ENCODE data around the gene ZNF687.
A peak's percentile ranks its signal among the peaks of the same experiment; 100 is the strongest.

ZNF687 gene, protein sequence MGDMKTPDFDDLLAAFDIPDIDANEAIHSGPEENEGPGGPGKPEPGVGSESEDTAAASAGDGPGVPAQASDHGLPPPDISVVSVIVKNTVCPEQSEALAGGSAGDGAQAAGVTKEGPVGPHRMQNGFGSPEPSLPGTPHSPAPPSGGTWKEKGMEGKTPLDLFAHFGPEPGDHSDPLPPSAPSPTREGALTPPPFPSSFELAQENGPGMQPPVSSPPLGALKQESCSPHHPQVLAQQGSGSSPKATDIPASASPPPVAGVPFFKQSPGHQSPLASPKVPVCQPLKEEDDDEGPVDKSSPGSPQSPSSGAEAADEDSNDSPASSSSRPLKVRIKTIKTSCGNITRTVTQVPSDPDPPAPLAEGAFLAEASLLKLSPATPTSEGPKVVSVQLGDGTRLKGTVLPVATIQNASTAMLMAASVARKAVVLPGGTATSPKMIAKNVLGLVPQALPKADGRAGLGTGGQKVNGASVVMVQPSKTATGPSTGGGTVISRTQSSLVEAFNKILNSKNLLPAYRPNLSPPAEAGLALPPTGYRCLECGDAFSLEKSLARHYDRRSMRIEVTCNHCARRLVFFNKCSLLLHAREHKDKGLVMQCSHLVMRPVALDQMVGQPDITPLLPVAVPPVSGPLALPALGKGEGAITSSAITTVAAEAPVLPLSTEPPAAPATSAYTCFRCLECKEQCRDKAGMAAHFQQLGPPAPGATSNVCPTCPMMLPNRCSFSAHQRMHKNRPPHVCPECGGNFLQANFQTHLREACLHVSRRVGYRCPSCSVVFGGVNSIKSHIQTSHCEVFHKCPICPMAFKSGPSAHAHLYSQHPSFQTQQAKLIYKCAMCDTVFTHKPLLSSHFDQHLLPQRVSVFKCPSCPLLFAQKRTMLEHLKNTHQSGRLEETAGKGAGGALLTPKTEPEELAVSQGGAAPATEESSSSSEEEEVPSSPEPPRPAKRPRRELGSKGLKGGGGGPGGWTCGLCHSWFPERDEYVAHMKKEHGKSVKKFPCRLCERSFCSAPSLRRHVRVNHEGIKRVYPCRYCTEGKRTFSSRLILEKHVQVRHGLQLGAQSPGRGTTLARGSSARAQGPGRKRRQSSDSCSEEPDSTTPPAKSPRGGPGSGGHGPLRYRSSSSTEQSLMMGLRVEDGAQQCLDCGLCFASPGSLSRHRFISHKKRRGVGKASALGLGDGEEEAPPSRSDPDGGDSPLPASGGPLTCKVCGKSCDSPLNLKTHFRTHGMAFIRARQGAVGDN

DNA sequence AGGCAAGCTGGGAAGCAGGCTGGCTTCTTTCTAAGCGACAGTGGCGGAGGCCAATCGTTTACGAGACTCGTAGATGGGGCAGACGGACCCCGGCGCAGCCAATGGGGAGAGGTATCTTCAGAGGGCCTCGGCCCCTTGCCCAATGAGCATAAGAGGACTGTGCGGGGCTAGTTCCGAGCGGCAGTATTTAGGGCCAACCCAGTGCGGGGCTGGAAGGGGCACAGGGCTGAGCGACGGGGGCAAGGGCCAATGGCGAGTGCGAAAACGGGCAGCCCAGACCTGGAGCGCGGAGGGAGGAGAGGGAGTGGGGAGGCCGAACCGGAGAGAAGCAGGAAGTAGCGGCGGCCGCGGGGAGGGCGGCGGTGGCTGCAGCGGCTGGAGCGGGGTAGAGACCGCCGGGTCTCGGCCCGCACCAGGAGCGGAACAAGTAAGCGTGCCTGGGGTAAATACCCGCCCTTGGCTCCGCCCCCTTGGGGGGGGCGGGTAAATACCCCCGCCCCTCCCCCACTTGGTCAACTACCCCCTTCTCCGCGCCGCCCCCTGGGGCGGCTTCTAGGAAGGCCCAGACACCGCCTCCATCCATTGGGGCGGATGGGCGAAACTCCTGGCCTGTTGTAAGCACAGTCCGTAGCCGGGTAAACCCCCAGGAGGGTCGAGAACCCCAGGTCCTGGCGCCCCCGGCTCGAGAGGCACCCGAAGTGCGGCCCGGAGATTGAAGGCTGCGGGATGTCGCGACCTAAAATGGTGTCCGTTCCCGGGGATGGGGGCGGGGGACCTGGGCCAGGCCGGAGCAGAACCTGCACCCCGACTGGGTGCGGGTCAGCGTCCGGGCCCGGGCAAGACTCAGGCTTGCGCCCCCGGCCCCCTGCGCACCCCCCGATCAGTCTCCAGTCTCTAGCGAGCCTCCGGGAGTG, at the start of gene ZNF687:
ZNF687 (plus strand) TSS at position 331 of the 914 bp plus-strand sequence. CDS start 3,993 bp downstream, outside the sequence.
- peak; percentile 98 to 100 for DNase-seq

DNA sequence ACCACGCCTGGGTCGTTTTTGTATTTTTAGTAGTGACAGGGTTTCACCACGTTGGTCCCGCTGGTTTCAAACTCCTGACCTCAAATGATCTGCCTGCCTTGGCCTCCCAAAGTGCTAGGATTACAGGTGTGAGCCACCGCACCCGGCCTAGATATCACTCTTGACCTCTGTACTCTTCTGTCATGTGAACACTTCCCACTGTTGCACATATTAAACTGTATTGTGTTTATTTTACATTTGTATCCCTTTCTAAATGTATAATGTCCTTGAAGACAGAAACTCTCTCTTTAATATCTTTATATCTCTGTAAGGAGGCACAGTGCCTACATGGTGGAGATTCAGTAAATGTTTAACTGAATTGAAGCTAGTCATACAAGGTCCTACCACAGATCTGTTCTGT, 46.9 kb upstream of the ZNF687 start:
- DNase-seq = no peak

DNA sequence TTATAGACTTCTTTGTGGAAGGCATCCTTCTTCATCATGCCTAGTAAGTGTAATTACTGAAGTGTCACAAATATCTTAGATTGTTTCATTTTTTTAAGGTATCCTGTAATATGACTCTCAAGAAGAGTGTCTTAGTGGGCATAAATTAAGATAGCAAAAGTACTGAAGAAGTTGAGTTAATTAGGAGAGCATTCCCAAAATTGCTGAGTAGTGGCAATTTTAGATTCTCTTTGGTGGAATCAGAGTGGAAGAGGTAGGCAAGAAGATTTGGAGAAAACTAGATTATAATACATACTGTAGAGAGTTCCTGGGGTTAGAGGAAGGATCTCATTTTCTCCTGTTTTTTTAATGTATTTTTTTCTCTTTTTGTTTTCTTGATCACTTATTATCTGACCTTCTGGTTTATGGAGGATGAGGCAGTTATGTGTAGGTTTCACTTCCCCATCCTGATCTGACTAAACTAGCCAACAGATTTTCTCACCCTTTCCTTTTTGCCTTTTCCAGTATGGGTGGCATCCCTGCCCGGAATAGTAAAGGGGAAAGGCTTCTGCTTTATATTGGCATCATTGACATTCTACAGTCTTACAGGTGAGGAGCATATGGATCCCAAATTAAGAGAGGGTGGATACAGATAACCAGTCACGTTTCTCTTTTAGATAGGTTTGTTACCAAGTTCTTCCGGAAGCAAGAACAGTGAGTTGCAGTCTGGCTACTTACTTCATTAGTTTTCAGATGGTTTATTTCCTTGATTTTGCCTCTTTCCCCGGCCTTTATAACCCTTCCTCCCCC, 44.2 kb upstream of the ZNF687 start:
- DNase-seq = peak; percentile 4 to 42

DNA sequence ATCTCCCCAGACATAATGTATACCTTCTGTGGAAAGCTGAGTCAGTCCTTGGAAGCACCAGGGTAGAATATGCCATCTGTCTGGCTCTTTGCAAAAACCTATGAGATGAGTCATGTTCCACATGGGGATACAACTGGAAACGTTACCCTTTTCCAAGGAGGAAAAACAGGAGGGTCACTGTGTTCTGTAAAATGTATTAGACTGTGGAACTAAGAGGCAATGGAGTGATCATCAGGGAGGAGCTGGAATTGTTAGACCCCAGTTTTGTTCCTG, 43.7 kb upstream of the ZNF687 start:
- no peak for DNase-seq

DNA sequence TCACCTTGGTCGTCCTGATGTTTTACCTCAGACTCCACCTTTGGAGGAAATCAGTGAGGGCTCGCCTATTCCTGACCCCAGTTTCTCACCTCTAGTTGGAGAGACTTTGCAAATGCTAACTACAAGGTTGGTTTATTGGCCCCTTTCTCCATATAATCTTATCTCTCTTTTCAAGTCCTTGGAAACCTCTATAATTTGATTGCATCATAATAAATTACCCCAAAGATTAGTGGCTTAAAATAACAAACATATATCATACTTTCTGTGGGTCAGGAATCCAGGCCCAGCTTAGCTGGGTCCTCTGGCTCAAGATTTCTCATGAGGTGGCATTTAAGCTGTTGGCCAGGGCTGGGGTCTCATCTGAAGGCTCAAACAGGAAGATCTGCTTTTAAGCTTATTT, 39.7 kb upstream of the ZNF687 start:
- no peak for DNase-seq

DNA sequence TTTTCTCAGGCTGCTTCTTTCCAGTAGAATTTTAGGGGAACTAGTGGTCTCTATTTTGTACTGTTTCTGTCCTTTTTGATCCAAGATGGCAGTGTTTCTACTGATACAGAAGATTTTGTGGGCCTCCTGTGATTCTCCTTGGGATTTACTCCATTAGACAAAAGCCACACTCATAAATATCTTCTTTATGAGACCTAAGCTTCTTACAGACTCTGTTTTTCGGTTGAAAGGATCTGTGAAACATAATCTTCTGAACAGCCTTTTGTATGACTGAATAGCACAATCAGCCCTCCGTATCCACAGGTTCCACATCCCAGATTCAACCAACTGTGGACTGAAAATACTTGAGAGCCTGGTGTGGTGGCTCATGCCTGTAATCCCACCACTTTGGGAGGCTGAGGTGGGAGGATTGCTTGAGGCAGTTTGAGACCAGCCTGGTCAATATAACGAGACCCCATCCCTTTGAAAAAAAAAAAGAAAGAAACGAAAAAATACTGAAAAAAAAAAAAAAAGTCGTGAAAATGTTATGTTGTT, 38.3 kb upstream of the ZNF687 start:
- DNase-seq = no peak

DNA sequence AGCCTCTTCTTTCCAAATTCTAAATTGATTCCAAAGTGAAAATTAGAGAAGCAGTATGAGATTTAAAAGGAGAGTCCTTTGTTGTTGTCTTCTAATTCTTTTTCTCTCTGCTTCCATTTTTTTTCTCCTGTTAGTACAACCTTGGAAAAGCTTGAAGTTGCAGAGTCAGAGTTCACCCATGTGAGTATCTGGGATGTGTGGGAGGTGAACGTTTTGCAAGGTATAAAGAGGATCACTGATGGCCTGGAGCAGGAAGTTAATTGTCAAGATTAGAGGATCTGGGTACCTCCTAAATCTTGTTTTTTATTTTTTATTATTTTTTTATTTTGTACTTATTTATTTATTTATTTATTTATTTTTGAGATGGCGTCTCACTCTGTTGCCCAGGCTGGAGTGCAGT, 35.3 kb upstream of the ZNF687 start:
- DNase-seq = peak; percentile 6 to 55

DNA sequence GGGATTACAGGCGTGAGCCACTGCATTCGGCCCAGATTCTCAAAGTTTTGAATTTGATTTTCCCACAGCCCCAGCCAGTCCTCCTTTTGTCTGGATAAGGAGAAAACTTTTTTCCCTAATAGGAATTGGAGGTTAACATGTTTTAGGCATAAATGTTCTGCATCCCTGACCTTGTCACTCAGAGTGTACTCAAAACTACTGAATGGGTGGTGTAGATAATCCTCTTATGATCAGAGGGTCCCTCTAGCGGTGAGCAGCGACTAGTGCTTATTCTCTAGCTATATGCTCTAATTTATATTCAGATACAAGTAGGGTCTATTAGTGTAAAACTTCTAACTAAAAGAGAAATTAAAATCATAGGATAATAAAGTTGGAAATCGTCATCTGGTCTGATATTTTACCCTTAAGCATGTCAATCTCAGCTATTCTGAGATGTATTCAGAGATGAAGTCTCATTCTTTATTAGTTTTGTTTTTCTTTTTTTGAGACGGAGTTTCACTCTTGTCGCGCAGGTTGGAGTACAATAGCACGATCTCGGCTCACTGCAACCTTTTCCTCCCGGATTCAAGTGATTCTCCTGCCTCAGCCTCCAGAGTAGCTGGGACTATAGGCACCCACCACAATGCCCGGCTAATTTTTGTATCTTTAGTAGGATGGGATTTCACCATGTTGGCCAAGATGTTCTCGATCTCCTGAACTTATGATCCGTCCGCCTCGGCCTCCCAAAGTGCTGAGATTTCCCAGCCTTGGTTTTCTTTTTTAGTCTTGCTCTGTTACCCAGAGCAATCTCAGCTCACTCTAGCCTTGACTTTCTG, 30.2 kb upstream of the ZNF687 start:
- DNase-seq = peak; percentile 65 to 73

DNA sequence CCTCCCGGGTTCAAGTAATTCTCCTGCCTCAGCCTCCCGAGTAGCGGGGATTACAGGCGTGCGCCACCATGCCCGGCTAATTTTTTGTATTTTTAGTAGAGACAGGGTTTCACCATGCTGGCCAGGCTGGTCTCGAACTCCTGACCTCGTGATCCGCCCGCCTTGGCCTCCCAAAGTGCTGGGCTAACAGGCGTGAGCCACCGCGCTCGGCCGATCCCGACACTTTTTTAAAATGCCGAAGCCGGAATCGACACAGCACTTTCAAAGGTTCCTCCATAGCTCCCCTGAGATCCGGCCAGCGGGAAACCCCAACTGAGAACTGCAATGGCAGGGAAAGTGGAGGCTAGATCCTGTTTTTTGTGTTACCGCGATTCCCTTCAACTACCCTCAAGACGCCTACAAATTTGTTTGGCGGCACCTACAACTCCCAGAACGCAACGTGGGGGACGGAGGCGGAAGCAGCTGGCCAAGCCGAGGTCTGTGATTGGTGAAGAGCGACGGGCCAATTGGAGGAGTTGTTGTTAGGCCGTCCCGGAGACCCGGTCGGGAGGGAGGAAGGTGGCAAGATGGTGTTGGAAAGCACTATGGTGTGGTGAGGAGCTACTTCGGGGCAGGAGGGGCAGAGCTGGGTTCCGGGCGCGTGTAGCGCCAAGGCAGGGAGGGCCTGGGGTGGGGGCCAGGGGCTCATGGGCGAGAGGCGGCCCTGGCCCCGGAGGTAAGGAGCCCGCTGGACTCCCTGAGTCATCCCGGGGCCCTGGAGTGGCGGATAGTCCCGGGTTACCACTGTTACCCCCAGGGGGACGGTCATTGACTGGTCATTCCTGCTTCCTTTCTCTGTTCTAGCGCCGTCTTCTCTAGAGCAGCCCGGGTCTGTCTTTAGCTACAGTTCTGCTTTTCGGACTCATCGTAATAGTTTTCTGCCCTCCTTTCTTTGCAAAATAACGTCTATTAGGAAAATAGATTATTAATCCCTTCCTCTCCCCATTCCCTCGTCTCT, 27.6 kb upstream of the ZNF687 start, which contains the start of gene PSMD4:
PSMD4 (plus strand) TSS at position 518 of the 997 bp plus-strand sequence; CDS start at position 567, 49 bp downstream.
- DNase-seq = peak; percentile 98 to 99

DNA sequence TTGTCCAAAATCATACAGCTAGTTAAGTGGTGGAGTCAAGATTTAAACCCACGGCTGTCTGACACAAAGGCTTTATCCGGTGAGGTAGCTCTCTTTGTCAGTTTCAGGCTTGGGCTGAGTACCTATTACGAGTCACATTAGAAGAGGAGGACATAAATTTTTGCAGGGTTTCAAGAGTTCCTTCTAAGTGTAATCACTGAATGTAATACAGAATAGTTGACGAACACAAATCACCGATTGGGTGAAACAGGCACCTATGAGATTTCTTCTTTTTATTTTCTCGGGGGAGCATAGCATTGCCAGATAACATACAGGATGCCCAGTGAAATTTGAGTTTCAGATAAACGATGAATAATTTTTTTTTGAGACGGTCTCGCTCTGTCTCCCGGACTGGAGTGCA, 26.7 kb upstream of the ZNF687 start:
- peak in 1 of 2 donors; percentile 12 for DNase-seq

DNA sequence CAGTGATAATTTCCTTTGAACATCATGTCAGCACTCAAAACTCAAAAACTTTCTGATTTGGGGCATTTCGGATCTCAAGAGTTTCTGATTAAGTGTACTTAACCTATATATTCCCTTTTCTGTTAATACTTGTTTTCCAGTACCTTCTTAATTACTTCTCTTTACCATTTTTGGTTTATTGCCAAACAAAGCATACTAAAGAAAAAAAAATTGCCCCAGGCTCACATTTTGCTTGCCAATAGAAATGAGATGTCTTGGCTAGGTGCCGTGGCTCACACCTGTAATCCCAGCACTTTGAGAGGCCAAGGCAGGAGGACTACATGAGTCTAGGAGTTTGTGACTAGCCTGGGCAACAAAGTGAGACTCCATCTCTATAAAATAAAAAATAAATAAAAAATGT, 22.7 kb upstream of the ZNF687 start:
- DNase-seq = no peak

DNA sequence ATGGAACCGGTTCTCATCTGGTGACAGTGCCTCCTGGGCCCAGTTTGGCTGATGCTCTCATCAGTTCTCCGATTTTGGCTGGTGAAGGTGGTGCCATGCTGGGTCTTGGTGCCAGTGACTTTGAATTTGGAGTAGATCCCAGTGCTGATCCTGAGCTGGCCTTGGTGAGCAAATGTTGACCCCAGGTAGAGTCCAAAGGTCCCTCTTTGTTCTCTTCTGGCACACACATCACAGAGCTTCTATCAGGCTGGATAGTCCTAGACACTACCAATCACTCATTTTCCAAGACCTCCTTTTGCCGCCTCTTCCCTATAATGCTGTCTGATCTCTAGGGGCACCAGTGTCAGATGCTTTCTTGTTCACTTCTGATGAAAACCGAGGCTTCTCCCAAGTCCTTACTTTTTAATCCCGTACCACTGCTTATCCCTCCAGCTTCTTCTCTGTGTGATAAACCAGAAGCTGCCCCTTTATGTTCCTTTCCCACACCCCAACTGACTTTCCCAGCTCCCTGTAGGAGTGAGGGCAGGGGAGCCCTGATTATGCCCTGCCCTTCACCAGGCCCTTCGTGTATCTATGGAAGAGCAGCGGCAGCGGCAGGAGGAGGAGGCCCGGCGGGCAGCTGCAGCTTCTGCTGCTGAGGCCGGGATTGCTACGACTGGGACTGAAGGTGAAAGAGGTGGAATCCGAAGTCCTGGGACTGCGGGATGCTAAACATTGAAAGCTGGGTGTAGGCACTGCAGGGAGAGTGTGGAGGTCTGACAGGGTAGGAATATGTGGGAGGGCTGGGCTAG, 16.5 kb upstream of the ZNF687 start:
- DNase-seq = no peak

DNA sequence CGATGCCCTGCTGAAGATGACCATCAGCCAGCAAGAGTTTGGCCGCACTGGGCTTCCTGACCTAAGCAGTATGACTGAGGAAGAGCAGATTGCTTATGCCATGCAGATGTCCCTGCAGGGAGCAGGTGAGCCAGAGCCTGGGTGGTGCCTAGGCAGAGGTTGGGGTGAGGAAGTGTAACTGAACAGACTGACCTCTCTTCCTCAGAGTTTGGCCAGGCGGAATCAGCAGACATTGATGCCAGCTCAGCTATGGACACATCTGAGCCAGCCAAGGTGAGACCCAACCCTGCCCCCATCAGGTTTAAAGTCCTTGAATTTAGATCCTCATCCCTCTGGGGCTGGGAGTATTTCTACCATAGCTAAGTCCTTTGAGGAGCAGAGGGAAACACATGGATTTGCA, 15.8 kb upstream of the ZNF687 start:
- no peak for DNase-seq

DNA sequence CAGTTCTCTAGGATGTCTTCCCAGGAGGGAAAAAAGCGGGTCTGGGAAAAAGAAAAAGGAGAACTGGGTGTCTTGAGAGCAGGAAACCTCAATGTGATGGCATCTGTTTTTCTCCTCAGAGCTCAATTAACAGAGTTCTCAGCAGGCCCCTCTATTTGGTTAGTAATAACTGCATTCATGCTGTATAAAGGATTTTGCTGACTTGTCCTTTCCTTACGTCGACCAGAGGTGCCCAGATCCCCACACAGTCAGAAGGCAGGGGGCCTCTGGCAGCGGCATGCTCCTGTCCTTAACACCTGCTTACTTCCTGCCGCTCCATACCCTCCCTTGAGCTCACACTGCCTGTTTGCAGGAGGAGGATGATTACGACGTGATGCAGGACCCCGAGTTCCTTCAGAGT, 15.3 kb upstream of the ZNF687 start:
- no peak for DNase-seq

DNA sequence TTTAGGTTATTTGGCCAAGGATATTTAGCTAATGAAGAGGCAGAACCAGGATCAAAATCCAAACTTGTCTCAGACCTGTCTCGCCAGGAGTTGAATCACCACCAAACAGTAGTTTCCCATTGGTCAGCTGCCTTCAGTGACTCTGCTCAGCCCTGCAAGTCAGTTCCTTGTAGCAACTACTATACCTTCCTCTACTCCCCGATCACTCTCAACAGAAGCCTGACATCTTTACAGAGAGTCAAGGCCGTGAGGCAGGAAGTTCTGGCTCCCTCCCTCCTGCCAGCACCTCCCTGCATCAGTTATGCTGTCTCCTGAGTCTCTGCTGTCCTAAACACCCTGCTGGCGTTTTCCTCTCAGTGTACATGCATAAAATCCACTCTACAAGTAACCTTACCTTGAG, 14.3 kb upstream of the ZNF687 start:
- no peak for DNase-seq

DNA sequence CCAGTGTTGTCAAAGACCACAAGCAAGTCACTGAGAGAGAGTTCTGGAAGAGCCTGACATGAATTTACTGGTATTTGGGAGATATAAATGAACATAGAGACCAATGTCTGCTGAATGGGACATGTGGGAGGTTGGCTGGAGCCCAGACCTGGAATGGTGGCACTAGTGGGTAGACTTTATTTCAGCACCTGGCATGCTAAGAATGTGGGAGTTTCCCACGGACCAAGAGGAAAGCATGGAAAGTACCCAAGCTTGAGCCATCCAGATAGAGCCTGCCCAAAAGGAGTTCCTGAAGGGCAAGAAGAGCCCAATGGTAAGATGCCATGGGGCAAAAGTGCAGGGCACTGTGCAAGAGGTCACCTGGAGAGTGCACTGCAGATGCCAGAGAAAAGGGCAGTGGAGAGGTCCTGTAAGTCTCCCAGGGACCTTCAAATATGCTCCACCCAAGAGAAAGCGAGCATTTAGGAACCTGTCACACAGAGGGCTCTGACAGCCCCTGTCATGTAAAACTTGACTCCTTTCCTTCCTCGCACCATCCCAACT, 8.1 kb upstream of the ZNF687 start:
- peak in 1 of 2 donors; percentile 37 for DNase-seq

DNA sequence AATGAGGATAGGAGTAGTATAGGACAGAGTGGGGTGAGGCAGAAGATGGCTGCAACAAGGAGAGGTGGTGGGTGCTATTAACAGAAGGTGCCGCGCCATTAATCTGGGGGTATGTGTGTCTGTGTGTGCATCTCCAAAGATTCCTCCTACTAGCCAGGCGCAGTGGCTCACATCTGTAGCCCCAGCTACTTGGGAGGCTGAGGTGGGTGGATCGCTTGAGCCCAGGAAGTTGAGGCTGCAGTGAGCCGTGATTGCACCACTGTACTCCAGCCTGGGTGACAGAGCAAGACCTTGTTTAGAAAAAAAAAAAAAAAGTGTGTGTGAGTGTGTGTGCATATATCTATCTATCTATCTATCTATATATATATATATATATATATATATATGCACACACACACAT, 6.8 kb upstream of the ZNF687 start:
- peak in 1 of 2 donors; percentile 31 for DNase-seq

DNA sequence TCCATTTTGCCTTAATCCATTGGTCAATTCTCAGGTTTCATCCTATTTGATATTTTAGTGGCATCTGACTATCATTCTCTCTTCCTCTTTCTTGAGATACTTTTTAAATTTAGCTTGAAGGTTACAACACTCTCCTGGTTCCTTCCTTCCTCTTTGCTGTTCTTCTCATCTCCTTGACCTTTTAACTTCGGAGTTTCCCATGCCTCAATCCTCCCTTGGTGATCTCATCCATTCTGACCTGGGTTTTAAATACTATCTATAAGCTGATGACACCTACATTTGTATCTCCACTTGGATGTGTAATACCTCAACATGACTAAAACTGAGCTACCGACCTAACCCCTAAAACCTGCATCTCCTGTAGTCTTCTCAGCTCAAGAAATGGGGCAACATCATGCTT, 4.8 kb upstream of the ZNF687 start:
- peak; percentile 92 to 98 for DNase-seq

Measured in inflammatory macrophage treated with lipopolysaccharide for 1 hour (primary cell).